GM12891 (cell line): ENCODE data around the gene C2orf76.
A peak's percentile ranks its signal among the peaks of the same experiment; 100 is the strongest.

Experiments
- PAX5 ChIP-seq: IDR thresholded peaks from 2 replicates; pipeline ENCODE4 v1.6.1; 2011; ENCODE audit warnings: low read length, moderate library complexity, mild to moderate bottlenecking; ENCODE audit not compliant: insufficient read depth, severe bottlenecking
- POLR2A ChIP-seq: IDR thresholded peaks from 2 replicates; pipeline ENCODE4 v1.6.1; 2011; ENCODE audit warnings: low read depth, low read length, control low read depth
- POLR2AphosphoS5 ChIP-seq: IDR thresholded peaks from 2 replicates; pipeline ENCODE4 v1.6.1; 2011; ENCODE audit warnings: low read depth, low read length, control low read depth
- TAF1 ChIP-seq: IDR thresholded peaks from 2 replicates; pipeline ENCODE4 v1.6.1; 2011; ENCODE audit warnings: low read depth, low read length, control low read depth

DNA sequence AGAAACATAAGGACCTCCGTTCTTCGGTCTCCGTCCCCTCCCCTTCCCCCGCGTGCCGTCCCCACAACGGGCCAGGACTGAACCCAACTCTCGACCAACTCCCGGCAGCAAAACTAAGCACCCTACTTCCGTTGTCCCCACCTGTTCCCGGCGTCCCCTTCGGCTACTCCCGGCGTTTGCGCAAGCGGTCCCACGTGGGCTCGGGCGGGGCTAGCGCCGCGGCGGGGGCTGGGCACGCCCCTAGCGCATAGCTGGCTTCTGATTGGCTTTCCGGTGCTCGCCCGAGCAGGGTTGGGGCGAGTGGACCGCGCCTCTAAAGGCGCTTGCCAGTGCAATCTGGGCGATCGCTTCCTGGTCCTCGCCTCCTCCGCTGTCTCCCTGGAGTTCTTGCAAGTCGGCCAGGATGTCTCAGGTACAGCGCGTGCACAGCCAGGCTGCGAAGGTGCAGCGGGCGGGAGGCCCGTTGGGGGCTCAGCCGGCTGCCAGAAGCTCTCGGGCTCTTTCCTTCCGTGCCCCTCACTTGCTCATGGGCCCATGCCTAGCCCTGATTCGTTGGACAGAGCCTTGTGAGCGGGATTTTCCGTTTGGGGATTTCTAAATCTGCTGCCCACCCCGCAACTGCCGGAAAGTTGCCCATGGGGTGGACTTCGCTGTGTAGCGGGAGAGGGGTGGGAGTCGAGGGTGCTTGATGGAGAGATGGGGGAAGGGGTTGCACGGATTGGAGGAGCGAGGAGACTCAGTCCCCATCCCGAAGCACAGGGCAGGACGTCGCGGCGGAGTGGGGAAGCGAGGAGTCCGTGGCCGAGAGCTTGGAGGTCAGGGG, at the start of gene C2orf76, which contains the start of gene DBI:
- TF ChIP-seq POLR2A (peak; percentile 95), POLR2AphosphoS5 (peak; percentile 95), TAF1 (peak; percentile 86), PAX5 (no peak)
